ENCODE results near the gene KISS1R.

GRCh38 chr19:900043-900301 is 17.2 kb upstream of the KISS1R start:
- TF ChIP-seq POLR2AphosphoS5 (IDR thresholded peaks at IDR 0.05; ENCODE audit: low read depth, low read length) (no peak), SPI1 (IDR thresholded peaks at IDR 0.05; ENCODE audit: low read depth, low read length) (no peak), POLR2A (IDR thresholded peaks at IDR 0.05; ENCODE audit: low read depth, low read length) (no peak)
